ENCODE data around the gene GPHA2. TPM values are rescaled to one million over a fixed set of nuclear protein-coding genes. Genes with fewer than 3 reads are reported as not detected.

Gene GPHA2
- total RNA-seq, 2 experiments from 2014 or later: not detected

DNA sequence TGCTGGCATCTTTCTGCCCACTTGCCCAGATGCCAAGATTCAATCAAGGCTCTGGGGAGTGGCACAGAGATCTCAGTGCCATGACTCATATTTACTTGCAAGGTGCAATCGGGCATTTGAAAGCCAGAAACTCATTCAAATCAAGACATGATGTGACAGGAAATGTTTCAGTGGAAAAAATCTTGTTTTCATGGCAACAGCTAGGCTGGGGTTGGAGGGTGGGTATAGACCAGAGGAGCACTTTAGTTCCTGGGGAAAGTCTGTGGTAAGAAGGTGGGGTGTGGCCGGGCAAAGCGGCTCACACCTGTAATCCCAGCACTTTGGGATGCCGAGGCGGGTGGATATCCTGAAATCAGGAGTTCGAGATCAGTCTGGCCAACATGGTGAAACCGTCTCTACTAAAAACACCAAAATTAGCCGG, 35.0 kb upstream of the GPHA2 start:
- CTCF ChIA-PET: no interaction called here

DNA sequence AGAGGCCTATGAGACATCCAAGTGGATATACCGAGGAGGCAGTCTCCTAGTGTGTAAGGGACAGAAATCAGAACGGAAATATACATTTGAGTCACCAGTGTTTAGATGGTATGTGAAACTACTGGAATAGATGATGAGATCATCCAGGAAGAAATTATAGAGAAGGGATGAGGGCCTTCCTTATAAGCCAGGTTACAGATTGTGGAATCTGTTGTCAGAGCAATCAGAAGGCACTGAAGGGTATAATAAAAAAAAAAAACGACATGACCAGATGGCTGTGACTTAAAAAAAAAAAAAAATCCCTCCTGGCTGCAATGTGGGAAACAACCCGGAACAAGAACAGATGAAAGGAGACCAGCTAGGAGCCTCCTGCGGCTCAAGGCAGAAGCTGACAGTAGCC, 33.5 kb upstream of the GPHA2 start:
- ATAC-seq (no peak), DNase-seq (no peak)
- ChIA-PET POLR2A (no interaction called here), CTCF (no interaction called here)
- no peaks in the 10 kb centered on the region for H3K9me3 Mint-ChIP-seq
- intact Hi-C loops (cut with micrococcal nuclease): no loop called here
- TF ChIP-seq, protein P1, sequence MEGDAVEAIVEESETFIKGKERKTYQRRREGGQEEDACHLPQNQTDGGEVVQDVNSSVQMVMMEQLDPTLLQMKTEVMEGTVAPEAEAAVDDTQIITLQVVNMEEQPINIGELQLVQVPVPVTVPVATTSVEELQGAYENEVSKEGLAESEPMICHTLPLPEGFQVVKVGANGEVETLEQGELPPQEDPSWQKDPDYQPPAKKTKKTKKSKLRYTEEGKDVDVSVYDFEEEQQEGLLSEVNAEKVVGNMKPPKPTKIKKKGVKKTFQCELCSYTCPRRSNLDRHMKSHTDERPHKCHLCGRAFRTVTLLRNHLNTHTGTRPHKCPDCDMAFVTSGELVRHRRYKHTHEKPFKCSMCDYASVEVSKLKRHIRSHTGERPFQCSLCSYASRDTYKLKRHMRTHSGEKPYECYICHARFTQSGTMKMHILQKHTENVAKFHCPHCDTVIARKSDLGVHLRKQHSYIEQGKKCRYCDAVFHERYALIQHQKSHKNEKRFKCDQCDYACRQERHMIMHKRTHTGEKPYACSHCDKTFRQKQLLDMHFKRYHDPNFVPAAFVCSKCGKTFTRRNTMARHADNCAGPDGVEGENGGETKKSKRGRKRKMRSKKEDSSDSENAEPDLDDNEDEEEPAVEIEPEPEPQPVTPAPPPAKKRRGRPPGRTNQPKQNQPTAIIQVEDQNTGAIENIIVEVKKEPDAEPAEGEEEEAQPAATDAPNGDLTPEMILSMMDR (IDR thresholded peaks at IDR 0.05): no peak
- H3K4me3 Mint-ChIP-seq: no peak overlapping the region
- H3K27ac Mint-ChIP-seq: peak overlapping the region; percentile 36
- peaks cover 2% of the 10 kb centered on the region for H3K36me3 Mint-ChIP-seq (ENCODE audit: low read depth)
- peaks cover 4% of the 10 kb centered on the region for H3K27me3 Mint-ChIP-seq
- H3K4me1 Mint-ChIP-seq (ENCODE audit: low read depth): peaks cover 40% of the 10 kb centered on the region

More for the DNA sequence above, 35.0 kb upstream of the GPHA2 start:
- H3K4me3 Mint-ChIP-seq: peak overlapping the region; percentile 49
- POLR2A ChIA-PET: no interaction called here
- TF ChIP-seq, protein P1 (IDR thresholded peaks at IDR 0.05): no peak
- peak overlapping the region; percentile 82 for H3K27ac Mint-ChIP-seq
- ATAC-seq: peak; percentile 78
- H3K36me3 Mint-ChIP-seq (ENCODE audit: low read depth): peaks cover 2% of the 10 kb centered on the region
- intact Hi-C loops (cut with micrococcal nuclease): no loop called here
- H3K9me3 Mint-ChIP-seq: no peaks in the 10 kb centered on the region
- peaks cover 41% of the 10 kb centered on the region for H3K4me1 Mint-ChIP-seq (ENCODE audit: low read depth)
- peaks cover 2% of the 10 kb centered on the region for H3K27me3 Mint-ChIP-seq
- peak; percentile 57 for DNase-seq

DNA sequence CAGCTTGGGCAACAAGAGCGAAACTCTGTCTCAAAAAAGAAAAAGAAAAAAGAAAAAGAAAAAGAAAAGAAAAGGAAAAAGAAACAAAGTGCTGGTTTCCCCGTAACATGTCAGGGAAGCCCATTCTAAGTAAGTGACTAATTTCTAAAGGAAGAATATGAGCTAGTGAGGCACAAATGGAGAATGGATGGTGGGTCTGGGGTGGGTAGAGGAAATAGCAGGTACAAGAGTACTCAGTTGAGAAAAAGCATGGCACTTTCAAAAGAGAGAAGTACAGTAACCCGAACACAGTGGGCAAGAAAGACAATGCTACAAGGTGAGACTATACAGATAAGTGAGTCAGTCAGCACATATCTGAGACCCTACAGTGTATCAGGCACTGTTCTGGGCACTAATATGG, 31.7 kb upstream of the GPHA2 start:
- H3K27me3 Mint-ChIP-seq: peaks cover 4% of the 10 kb centered on the region
- H3K36me3 Mint-ChIP-seq (ENCODE audit: low read depth): peaks cover 2% of the 10 kb centered on the region
- H3K4me3 Mint-ChIP-seq: no peak overlapping the region
- intact Hi-C loops (cut with micrococcal nuclease): no loop called here
- TF ChIP-seq, protein P1 (IDR thresholded peaks at IDR 0.05): no peak
- peak; percentile 7 for DNase-seq
- no peaks in the 10 kb centered on the region for H3K9me3 Mint-ChIP-seq
- POLR2A ChIA-PET: no interaction called here
- peak; percentile 37 for ATAC-seq
- no peak overlapping the region for H3K27ac Mint-ChIP-seq
- peaks cover 36% of the 10 kb centered on the region for H3K4me1 Mint-ChIP-seq (ENCODE audit: low read depth)
- CTCF ChIA-PET: interaction anchor here (1.0 kb wide), 1 partner anchor 119 kb away, joined by 3 read pairs; no protein-coding TSS in a partner anchor

DNA sequence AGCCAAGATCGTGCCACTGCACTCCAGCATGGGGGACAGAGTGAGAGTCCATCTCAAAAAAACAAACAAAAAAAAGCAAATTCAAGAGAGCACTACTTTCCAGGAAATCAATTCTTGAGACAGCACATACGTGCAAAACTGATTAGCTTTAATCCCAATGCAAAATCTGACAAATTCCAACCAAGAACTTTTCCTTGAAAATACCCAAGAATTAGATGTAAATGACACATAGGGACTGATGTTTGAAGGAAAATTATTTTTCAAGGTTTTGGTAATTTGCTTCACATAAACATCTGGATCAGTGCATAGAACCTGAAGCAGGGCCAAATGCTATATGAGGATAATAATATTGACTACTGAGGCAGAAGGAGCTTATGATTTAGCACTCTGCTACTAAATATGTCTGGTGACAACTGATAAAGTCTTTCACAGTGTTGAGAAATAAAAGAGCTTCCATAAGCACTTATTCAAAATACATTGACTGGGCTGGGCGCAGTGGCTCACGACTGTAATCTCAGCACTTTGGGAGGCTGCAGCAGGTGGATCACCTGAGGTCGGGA, 27.5 kb upstream of the GPHA2 start:
- POLR2A ChIA-PET: interaction anchor here (0.6 kb wide), 1 partner anchor 83 kb away, joined by 3 read pairs; no protein-coding TSS in a partner anchor
- ATAC-seq (no peak), DNase-seq (no peak)
- no peak overlapping the region for H3K27ac Mint-ChIP-seq
- H3K27me3 Mint-ChIP-seq: peaks cover 2% of the 10 kb centered on the region
- no peaks in the 10 kb centered on the region for H3K9me3 Mint-ChIP-seq
- intact Hi-C loops (cut with micrococcal nuclease): no loop called here
- peaks cover 14% of the 10 kb centered on the region for H3K4me1 Mint-ChIP-seq (ENCODE audit: low read depth)
- CTCF ChIA-PET: interaction anchor here (1.1 to 1.7 kb wide), 2 partner anchors 34 to 51 kb away, joined by 3 to 4 read pairs; partner anchors contain the start of genes ARL2 and BATF2
- no peak overlapping the region for H3K4me3 Mint-ChIP-seq
- TF ChIP-seq, protein P1 (IDR thresholded peaks at IDR 0.05): no peak
- H3K36me3 Mint-ChIP-seq (ENCODE audit: low read depth): no peaks in the 10 kb centered on the region

DNA sequence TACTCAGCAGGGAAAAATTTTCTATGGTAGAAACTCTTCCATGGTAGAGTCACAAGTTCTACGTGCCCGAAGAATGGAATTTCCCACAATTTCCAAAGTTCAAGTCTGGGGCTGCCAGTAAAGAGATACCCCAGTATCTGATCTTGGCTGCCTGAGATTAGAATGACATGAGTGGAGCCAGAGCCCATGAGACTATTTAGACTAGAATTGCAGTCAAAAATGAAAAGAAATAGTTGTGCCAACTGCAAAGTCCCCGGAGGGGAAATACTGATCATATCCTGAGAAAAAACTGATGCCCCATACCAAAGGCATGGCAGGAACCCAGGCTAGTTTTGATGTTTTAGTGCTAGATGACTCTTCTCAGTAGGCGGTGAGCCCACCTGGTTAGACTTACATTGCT, 25.0 kb upstream of the GPHA2 start:
- ChIA-PET CTCF (no interaction called here), POLR2A (no interaction called here)
- H3K27ac Mint-ChIP-seq: no peak overlapping the region
- H3K9me3 Mint-ChIP-seq: no peaks in the 10 kb centered on the region
- peaks cover 2% of the 10 kb centered on the region for H3K27me3 Mint-ChIP-seq
- TF ChIP-seq, protein P1 (IDR thresholded peaks at IDR 0.05): no peak
- intact Hi-C loops (cut with micrococcal nuclease): no loop called here
- H3K4me1 Mint-ChIP-seq (ENCODE audit: low read depth): peaks cover 4% of the 10 kb centered on the region
- no peak overlapping the region for H3K4me3 Mint-ChIP-seq
- no peaks in the 10 kb centered on the region for H3K36me3 Mint-ChIP-seq (ENCODE audit: low read depth)
- DNase-seq (no peak), ATAC-seq (no peak)

All from activated CD8-positive, alpha-beta T cell treated with anti-CD3 and anti-CD28 coated beads for 36 hours (primary cell).